Uterus (tissue), 2 donors: Measurements from ENCODE around the gene SCRT2.

ENCODE experiments used
- POLR2A ChIP-seq, 2 donors: fragments of 450-650 bp; IDR thresholded peaks; one replicate each; pipeline ENCODE4 v1.6.1; 2016; ENCODE audit warnings: antibody characterized with exemption in 2 of 2, mild to moderate bottlenecking in 1 of 2, moderate library complexity in 1 of 2
- TF ChIP-seq, protein P1 (sequence below), 4 experiments: fragments of 200-600 bp in 2 of 4; fragments of 450-650 bp in 2 of 4; sonication (generic) in 2 of 4; IDR thresholded peaks; one replicate each; pipeline ENCODE4 v1.5.1; 2016 to 2019; ENCODE audit warnings: antibody characterized with exemption in 4 of 4, mild to moderate bottlenecking in 2 of 4, moderate library complexity in 1 of 4

DNA sequence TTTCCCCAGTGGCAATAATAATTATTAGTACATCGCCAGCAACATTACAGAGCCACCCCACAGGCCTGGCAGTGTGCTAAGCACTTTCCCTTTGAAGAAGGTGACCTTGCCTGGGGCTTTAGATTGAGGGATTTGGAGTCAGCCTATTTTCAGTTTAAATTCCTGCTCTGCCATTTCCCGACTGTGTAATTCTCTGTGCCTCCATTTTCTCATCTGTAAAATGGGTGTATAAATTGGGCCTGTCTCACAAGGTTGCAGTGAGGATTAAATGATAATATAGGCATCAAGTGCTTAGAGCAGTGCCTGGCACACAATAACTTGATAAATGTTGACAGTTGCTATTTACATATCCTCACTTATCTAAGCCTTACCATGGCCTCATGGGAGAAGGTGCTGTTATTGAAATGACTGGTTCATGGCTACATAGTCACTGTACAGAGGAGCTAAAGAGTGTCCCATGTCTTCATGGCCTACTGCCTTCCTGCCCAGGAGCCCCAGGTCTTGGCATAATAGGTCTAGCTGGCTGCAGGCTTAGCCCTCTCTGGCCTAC lies 5.1 kb upstream of the SCRT2 start:
- TF ChIP-seq POLR2A (IDR thresholded peaks at IDR 0.05), result no peak
- TF ChIP-seq, protein P1, sequence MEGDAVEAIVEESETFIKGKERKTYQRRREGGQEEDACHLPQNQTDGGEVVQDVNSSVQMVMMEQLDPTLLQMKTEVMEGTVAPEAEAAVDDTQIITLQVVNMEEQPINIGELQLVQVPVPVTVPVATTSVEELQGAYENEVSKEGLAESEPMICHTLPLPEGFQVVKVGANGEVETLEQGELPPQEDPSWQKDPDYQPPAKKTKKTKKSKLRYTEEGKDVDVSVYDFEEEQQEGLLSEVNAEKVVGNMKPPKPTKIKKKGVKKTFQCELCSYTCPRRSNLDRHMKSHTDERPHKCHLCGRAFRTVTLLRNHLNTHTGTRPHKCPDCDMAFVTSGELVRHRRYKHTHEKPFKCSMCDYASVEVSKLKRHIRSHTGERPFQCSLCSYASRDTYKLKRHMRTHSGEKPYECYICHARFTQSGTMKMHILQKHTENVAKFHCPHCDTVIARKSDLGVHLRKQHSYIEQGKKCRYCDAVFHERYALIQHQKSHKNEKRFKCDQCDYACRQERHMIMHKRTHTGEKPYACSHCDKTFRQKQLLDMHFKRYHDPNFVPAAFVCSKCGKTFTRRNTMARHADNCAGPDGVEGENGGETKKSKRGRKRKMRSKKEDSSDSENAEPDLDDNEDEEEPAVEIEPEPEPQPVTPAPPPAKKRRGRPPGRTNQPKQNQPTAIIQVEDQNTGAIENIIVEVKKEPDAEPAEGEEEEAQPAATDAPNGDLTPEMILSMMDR (IDR thresholded peaks at IDR 0.05), result no peak
